K562 (cell line): ENCODE data around the gene SYNGR4. TPM values are rescaled to one million over a fixed set of nuclear protein-coding genes. Genes with fewer than 3 reads are reported as not detected.

Experiments used
- ATAC-seq: fragments of 200-7000 bp; cut with Tn5 transposase; 3 replicates; pipeline ENCODE4 v1.9.1; 2020; ENCODE audit warnings: moderate library complexity
- BruUV-seq: library from RNA; stranded (reverse); fragments of 400-500 nt; replicated peaks from 2 replicates; lab custom pipeline; 2021; lab: Mats Ljungman, UMichigan
- CTCF ChIA-PET: fragments of 300-600 bp; formaldehyde crosslinking; extraction: SDS; loops from one replicate; lab custom pipeline; 2021; ENCODE audit warnings: low intra/inter-chr PET ratio; lab: Yijun Ruan, JAX
- POLR2A ChIA-PET: fragments of 300-600, 350-650 bp; sonication (Branson Sonifier 250); formaldehyde crosslinking; extraction: SDS; loops from one replicate; lab custom pipeline; 2021; ENCODE audit warnings: antibody characterized with exemption, inconsistent platforms; lab: Yijun Ruan, JAX
- DNase-seq, 4 experiments: peaks; one replicate each; pipeline versions ENCODE4 v3.0.0 to v3.0.0-alpha.2; 2011 to 2018; ENCODE audit warnings: low spot score in 3 of 4, mixed read lengths in 3 of 4; ENCODE audit errors: extremely low read depth in 1 of 4
- FAIRE-seq: peaks from 2 replicates; lab custom pipeline; 2011; peaks lifted over from hg19 to GRCh38; lab: Jason Lieb, UNC
- H2AFZ ChIP-seq: 2 replicates; pipeline ENCODE4 v1.6.0; 2011; ENCODE audit warnings: low read depth, low read length, control low read depth, inconsistent platforms
- H3K27ac ChIP-seq: fragments of 200-600 bp; 3 replicates; pipeline ENCODE4 v1.8.0; 2011; ENCODE audit warnings: low read depth, mild to moderate bottlenecking, control low read depth, inconsistent platforms, low read length, moderate library complexity, mixed read lengths; ENCODE audit errors: extremely low read depth
- H3K27me3 ChIP-seq, 2 experiments: fragments of 300-600 bp in 1 of 2; 2 replicates in 1 of 2; 3 replicates in 1 of 2; pipeline versions ENCODE4 v1.6.0 to v1.8.0; 2011; ENCODE audit warnings: inconsistent platforms in 2 of 2, low read length in 2 of 2, mild to moderate bottlenecking in 1 of 2, mixed read lengths in 1 of 2, moderate library complexity in 1 of 2; ENCODE audit not compliant: control insufficient read depth in 2 of 2, insufficient read depth in 2 of 2
- H3K36me3 ChIP-seq: fragments of 300-600 bp; 3 replicates; pipeline ENCODE4 v1.8.0; 2011; ENCODE audit warnings: mild to moderate bottlenecking, low read length, inconsistent platforms; ENCODE audit not compliant: control insufficient read depth, insufficient read depth
- H3K4me1 ChIP-seq, 2 experiments: fragments of 200-600 bp in 1 of 2; replicated peaks in 1 of 2; 2 replicates in 1 of 2; 3 replicates in 1 of 2; pipeline versions ENCODE4 v1.5.1 to v1.8.0; 2011; ENCODE audit warnings: inconsistent platforms in 2 of 2, low read length in 2 of 2, mild to moderate bottlenecking in 1 of 2, mixed read lengths in 1 of 2, moderate library complexity in 1 of 2; ENCODE audit not compliant: control insufficient read depth in 2 of 2, insufficient read depth in 2 of 2
- H3K4me2 ChIP-seq: 2 replicates; pipeline ENCODE4 v1.6.1; 2011; ENCODE audit warnings: low read length, control low read depth, inconsistent platforms, mixed read lengths; ENCODE audit not compliant: insufficient read depth
- H3K4me3 ChIP-seq: fragments of 200-600 bp; sonication (generic), shearing (Covaris generic); 2 replicates; pipeline ENCODE4 v1.5.1; 2016; ENCODE audit warnings: control low read depth, inconsistent platforms
- H3K79me2 ChIP-seq: fragments of 200-600 bp; 3 replicates; pipeline ENCODE4 v1.8.0; 2011; ENCODE audit warnings: low read length, inconsistent platforms; ENCODE audit not compliant: control insufficient read depth, insufficient read depth
- H3K9ac ChIP-seq, 2 experiments: 2 replicates each; pipeline versions ENCODE4 v1.6.0 to v1.6.1; 2011; ENCODE audit warnings: low read depth in 2 of 2, low read length in 2 of 2, control low read depth in 1 of 2, inconsistent platforms in 1 of 2, mild to moderate bottlenecking in 1 of 2, mixed read lengths in 1 of 2; ENCODE audit not compliant: insufficient read depth in 1 of 2
- H3K9me1 ChIP-seq: one replicate; pipeline ENCODE4 v1.6.0; 2011; ENCODE audit warnings: inconsistent platforms, mild to moderate bottlenecking, low read length, moderate library complexity; ENCODE audit not compliant: control insufficient read depth, insufficient read depth
- H3K9me3 ChIP-seq: replicated peaks from 2 replicates; pipeline ENCODE4 v1.5.1; 2011; ENCODE audit warnings: low read depth, low read length, inconsistent platforms; ENCODE audit not compliant: control insufficient read depth, insufficient read depth
- H4K20me1 ChIP-seq: replicated peaks from 2 replicates; pipeline ENCODE4 v1.6.1; 2011; ENCODE audit warnings: low read length, inconsistent platforms, mixed read lengths; ENCODE audit not compliant: control insufficient read depth, insufficient read depth
- BCL6 ChIP-seq: fragments of 250-450 bp; sonication (Bioruptor Pico); IDR thresholded peaks from 2 replicates; pipeline ENCODE4 v1.4.0; 2020
- BCOR ChIP-seq: fragments of 450-650 bp; IDR thresholded peaks from 2 replicates; pipeline ENCODE4 v1.6.1; 2016
- ETV6 ChIP-seq, 3 experiments: fragments of 150-350 bp in 1 of 3; sonication (generic) in 1 of 3; formaldehyde crosslinking in 1 of 3; IDR thresholded peaks; 2 replicates each; pipeline versions ENCODE4 v1.6.1 to v1.8.0; 2014 to 2022; ENCODE audit warnings: borderline replicate concordance in 2 of 3, low read depth in 2 of 3, antibody characterized with exemption in 1 of 3, low read length in 1 of 3, mild to moderate bottlenecking in 1 of 3, missing genetic modification reagents in 1 of 3
- MAX ChIP-seq: sonication (generic); formaldehyde crosslinking; IDR thresholded peaks from 2 replicates; pipeline ENCODE4 v1.9.0; 2022; ENCODE audit warnings: mild to moderate bottlenecking, missing genetic modification reagents
- TAF15 ChIP-seq: fragments of 200-400 bp; formaldehyde crosslinking; IDR thresholded peaks from 2 replicates; pipeline ENCODE4 v1.6.1; 2017; ENCODE audit warnings: mild to moderate bottlenecking, low read depth, low read length, moderate library complexity
- ZC3H8 ChIP-seq: fragments of 450-650 bp; IDR thresholded peaks from 2 replicates; pipeline ENCODE4 v1.6.1; 2017
- WGBS: fragments of 100-300 bp; shearing (Covaris generic); methylation state at CpG from one replicate; pipeline ENCODE4 v1.1.6; 2016; ENCODE audit warnings: low coverage, mixed read lengths; ENCODE audit not compliant: insufficient coverage; ENCODE audit errors: missing lambda C conversion rate; 5-methylcytosine and 5-hydroxymethylcytosine counted together
- in situ Hi-C: fragments of 300-500 bp; cut with MboI; formaldehyde crosslinking; loops from 4 replicates; pipeline ENCODE4 v1.15.0; 2018; ENCODE audit warnings: inconsistent platforms, mixed read lengths
- intact Hi-C: fragments of 100-400 bp; cut with micrococcal nuclease; formaldehyde crosslinking; loops from 2 replicates; pipeline ENCODE4 v1.14.2; 2022
- polyA plus RNA-seq, 8 experiments: library from polyadenylated mRNA; depleted of rRNA in 4 of 8; stranded (reverse) in 5 of 8; unstranded in 3 of 8; fragments of >200 nt; fragmentation: Nextera tagmentation in 2 of 8; fragmentation: Illumina TruSeq in 1 of 8; extraction: Ambion mirVana in 2 of 8; extraction: Trizol in 1 of 8; gene quantifications; 2 replicates each; pipeline versions ENCODE4 v1.2.1 to v1.2.3, GENCODE V29; 2011 to 2014; ENCODE audit warnings: inconsistent platforms in 1 of 8, missing spikeins in 1 of 8
- total RNA-seq, 7 experiments: library from RNA; depleted of rRNA in 6 of 7; stranded (reverse); fragments of >200 nt in 6 of 7; fragmentation: Illumina TruSeq in 2 of 7; extraction: Trizol in 2 of 7; gene quantifications; 2 replicates each; pipeline versions ENCODE4 v1.2.1 to v1.2.3, GENCODE V29; 2011 to 2021; ENCODE audit warnings: low replicate concordance in 1 of 7

The SYNGR4 gene
- total and polyA plus RNA-seq, 9 of the 15 experiments (the other 6 are each of a cell fraction or from before 2014, with no cell fraction given) = 0.07 to 0.14 TPM; not detected in 7

- TF ChIP-seq BCOR = peak; percentile 98
- TF ChIP-seq BCL6 = no peak
- TF ChIP-seq, all 486 proteins: peak for 11
Observed at GRCh38 chr19:48341515-48342413, 22.4 kb upstream of the SYNGR4 start (continued).

GRCh38 chr19:48342414-48342738 is 21.8 kb upstream of the SYNGR4 start:
- FAIRE-seq (no peak), ATAC-seq (no peak), DNase-seq (peak in 1 of 4 experiments; percentile 7)
- H3K4me2 ChIP-seq = no peak overlapping the region
- H3K9me3 ChIP-seq = no peaks in the 10 kb centered on the region
- in situ Hi-C loops (no loop called here), intact Hi-C loops (no loop called here)
- H3K36me3 ChIP-seq = peaks cover 4% of the 10 kb centered on the region; the same call in 2 of the 3 replicates
- BruUV-seq = no TSS peak
- ChIA-PET CTCF (no interaction called here), POLR2A (interaction anchor here (1.0 kb wide), 1 partner anchor 10 kb away, joined by 3 read pairs; no protein-coding TSS in a partner anchor)
- peak in 1 of 2 experiments; percentile 66; a peak in 1 of 4 replicates for TF ChIP-seq ETV6 (IDR thresholded peaks at IDR 0.05; ENCODE audit: borderline replicate concordance in 1 of 2, low read depth in 2 of 2, low read length in 1 of 2)
- TF ChIP-seq ETV6 (CRISPR knock-in tag; IDR thresholded peaks at IDR 0.05; ENCODE audit: borderline replicate concordance) = no peak
- TF ChIP-seq TAF15 = no peak
- TF ChIP-seq MAX (CRISPR knock-in tag) = peak; percentile 16; the same call in 1 of the 2 replicates
- no peak for TF ChIP-seq ZC3H8
- no peaks in the 10 kb centered on the region for H3K9me1 ChIP-seq
- 88% methylated on average over 18 of the region's 20 CpGs for WGBS
- H3K9ac ChIP-seq = peak overlapping the region in 1 of 2 experiments; percentile 70; a peak in 1 of 4 replicates
- no peak overlapping the region for H3K4me3 ChIP-seq
- peaks cover 5 to 34% of the 10 kb centered on the region in 2 experiments; a peak in 4 of 5 replicates for H3K4me1 ChIP-seq
- H2AFZ ChIP-seq = no peak overlapping the region
- H4K20me1 ChIP-seq = no peaks in the 10 kb centered on the region
- H3K79me2 ChIP-seq = no peaks in the 10 kb centered on the region
- no peaks in the 10 kb centered on the region for H3K27me3 ChIP-seq
- no peak overlapping the region for H3K27ac ChIP-seq
